ENCODE data around the gene MAN2A2.
A peak's percentile ranks its signal among the peaks of the same experiment; 100 is the strongest.
"Not testable (repeated sequence)": the region's sequence is repeated elsewhere in the genome, so short reads cannot be mapped to it uniquely, and the experiment has no call there.

Gene MAN2A2

GRCh38 chr15:90905306-90906180, 2.4 kb downstream of the MAN2A2 start:
- no peak for DNase-seq

- DNase-seq, result no peak
Observed at GRCh38 chr15:90906181-90906849, 3.2 kb downstream of the MAN2A2 start.

- DNase-seq, result no peak
Observed at GRCh38 chr15:90907051-90907660, 4.1 kb downstream of the MAN2A2 start.

- DNase-seq, result no peak
Observed at GRCh38 chr15:90907838-90908507, 4.9 kb downstream of the MAN2A2 start.

GRCh38 chr15:90909449-90909848, 6.3 kb downstream of the MAN2A2 start:
- DNase-seq, result not testable (repeated sequence)

- DNase-seq, result no peak
Observed at GRCh38 chr15:90909976-90910375, 6.9 kb downstream of the MAN2A2 start.

- no peak for DNase-seq
Observed at GRCh38 chr15:90910441-90911301, 7.6 kb downstream of the MAN2A2 start.

- no peak for DNase-seq
Observed at GRCh38 chr15:90911302-90911623, 8.2 kb downstream of the MAN2A2 start.

- no peak for DNase-seq
Observed at GRCh38 chr15:90911906-90912769, 9.0 kb downstream of the MAN2A2 start.

- DNase-seq, result no peak
Observed at GRCh38 chr15:90912770-90913075, 9.6 kb downstream of the MAN2A2 start.

- no peak for DNase-seq
Observed at GRCh38 chr15:90913398-90913944, 10.4 kb downstream of the MAN2A2 start.

- no peak for DNase-seq
Observed at GRCh38 chr15:90914305-90915080, 11.4 kb downstream of the MAN2A2 start.

- DNase-seq, result peak; percentile 15
Observed at GRCh38 chr15:90915216-90915807, 12.2 kb downstream of the MAN2A2 start.

- no peak for DNase-seq
Observed at GRCh38 chr15:90915808-90916440, 12.8 kb downstream of the MAN2A2 start.

- DNase-seq, result no peak
Observed at GRCh38 chr15:90916461-90916860, 13.4 kb downstream of the MAN2A2 start.

- DNase-seq, result no peak
Observed at GRCh38 chr15:90917569-90917968, 14.5 kb downstream of the MAN2A2 start.

GRCh38 chr15:90918034-90918788, 15.1 kb downstream of the MAN2A2 start:
- no peak for DNase-seq

- no peak for DNase-seq
Observed at GRCh38 chr15:90918835-90919234, 15.7 kb downstream of the MAN2A2 start.

- no peak for DNase-seq
Observed at GRCh38 chr15:90921887-90922286, 18.8 kb downstream of the MAN2A2 start.

Data from NCI-H2171 (cell line).